Osteoblast (primary cell): ENCODE results near the gene MEFV. TPM values are rescaled to one million over a fixed set of nuclear protein-coding genes. Genes with fewer than 3 reads are reported as not detected.

ENCODE experiments used
- DNase-seq: peaks from one replicate; pipeline ENCODE4 v3.0.0; 2011; ENCODE audit warnings: low spot score, mixed read lengths; ENCODE audit not compliant: insufficient read length; ENCODE audit errors: missing footprints
- H2AFZ ChIP-seq: 2 replicates; pipeline ENCODE4 v1.6.0; 2011; ENCODE audit warnings: mild to moderate bottlenecking, low read length
- H3K27ac ChIP-seq: 2 replicates; pipeline ENCODE4 v1.5.1; 2011; ENCODE audit warnings: mild to moderate bottlenecking, low read depth, low read length, moderate library complexity
- H3K27me3 ChIP-seq: 2 replicates; pipeline ENCODE4 v1.6.0; 2012; ENCODE audit warnings: mild to moderate bottlenecking, control low read depth, inconsistent platforms, low read length, moderate library complexity; ENCODE audit not compliant: insufficient read depth
- H3K36me3 ChIP-seq: 2 replicates; pipeline ENCODE4 v1.5.1; 2011; ENCODE audit warnings: mild to moderate bottlenecking, low read length, control low read depth, moderate library complexity; ENCODE audit not compliant: insufficient read depth
- H3K4me1 ChIP-seq: 2 replicates; pipeline ENCODE4 v1.5.1; 2011; ENCODE audit warnings: mild to moderate bottlenecking, low read length, control low read depth, moderate library complexity; ENCODE audit not compliant: insufficient read depth
- H3K4me2 ChIP-seq: 2 replicates; pipeline ENCODE4 v1.6.0; 2011; ENCODE audit warnings: mild to moderate bottlenecking, low read length; ENCODE audit not compliant: insufficient read depth
- H3K4me3 ChIP-seq: fragments of 200-600 bp; sonication (generic); 3 replicates; pipeline ENCODE4 v1.5.1; 2012; ENCODE audit warnings: mild to moderate bottlenecking, low read length, inconsistent platforms; ENCODE audit not compliant: insufficient read depth
- H3K79me2 ChIP-seq: 2 replicates; pipeline ENCODE4 v1.6.0; 2012; ENCODE audit warnings: mild to moderate bottlenecking, low read length, control low read depth, inconsistent platforms; ENCODE audit not compliant: insufficient read depth
- H3K9me3 ChIP-seq: 2 replicates; pipeline ENCODE4 v1.5.1; 2011; ENCODE audit warnings: low read depth, low read length, control low read depth
- H4K20me1 ChIP-seq: 2 replicates; pipeline ENCODE4 v1.6.0; 2012; ENCODE audit warnings: mild to moderate bottlenecking, low read length, control low read depth; ENCODE audit not compliant: insufficient read depth
- total RNA-seq: library from RNA; depleted of rRNA; stranded (reverse); fragments of >200 nt; gene quantifications from 2 replicates; pipeline ENCODE4 v1.2.3, GENCODE V29; 2012
- TF ChIP-seq, protein P1 (sequence below): IDR thresholded peaks from 2 replicates; pipeline ENCODE4 v1.5.1; 2011; ENCODE audit warnings: mild to moderate bottlenecking, low read depth, low read length, moderate library complexity; ENCODE audit errors: extremely low read depth

Gene MEFV, protein sequence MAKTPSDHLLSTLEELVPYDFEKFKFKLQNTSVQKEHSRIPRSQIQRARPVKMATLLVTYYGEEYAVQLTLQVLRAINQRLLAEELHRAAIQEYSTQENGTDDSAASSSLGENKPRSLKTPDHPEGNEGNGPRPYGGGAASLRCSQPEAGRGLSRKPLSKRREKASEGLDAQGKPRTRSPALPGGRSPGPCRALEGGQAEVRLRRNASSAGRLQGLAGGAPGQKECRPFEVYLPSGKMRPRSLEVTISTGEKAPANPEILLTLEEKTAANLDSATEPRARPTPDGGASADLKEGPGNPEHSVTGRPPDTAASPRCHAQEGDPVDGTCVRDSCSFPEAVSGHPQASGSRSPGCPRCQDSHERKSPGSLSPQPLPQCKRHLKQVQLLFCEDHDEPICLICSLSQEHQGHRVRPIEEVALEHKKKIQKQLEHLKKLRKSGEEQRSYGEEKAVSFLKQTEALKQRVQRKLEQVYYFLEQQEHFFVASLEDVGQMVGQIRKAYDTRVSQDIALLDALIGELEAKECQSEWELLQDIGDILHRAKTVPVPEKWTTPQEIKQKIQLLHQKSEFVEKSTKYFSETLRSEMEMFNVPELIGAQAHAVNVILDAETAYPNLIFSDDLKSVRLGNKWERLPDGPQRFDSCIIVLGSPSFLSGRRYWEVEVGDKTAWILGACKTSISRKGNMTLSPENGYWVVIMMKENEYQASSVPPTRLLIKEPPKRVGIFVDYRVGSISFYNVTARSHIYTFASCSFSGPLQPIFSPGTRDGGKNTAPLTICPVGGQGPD
- total RNA-seq, result under 0.01 TPM in 1 of 2 replicates, not detected in the other

DNA sequence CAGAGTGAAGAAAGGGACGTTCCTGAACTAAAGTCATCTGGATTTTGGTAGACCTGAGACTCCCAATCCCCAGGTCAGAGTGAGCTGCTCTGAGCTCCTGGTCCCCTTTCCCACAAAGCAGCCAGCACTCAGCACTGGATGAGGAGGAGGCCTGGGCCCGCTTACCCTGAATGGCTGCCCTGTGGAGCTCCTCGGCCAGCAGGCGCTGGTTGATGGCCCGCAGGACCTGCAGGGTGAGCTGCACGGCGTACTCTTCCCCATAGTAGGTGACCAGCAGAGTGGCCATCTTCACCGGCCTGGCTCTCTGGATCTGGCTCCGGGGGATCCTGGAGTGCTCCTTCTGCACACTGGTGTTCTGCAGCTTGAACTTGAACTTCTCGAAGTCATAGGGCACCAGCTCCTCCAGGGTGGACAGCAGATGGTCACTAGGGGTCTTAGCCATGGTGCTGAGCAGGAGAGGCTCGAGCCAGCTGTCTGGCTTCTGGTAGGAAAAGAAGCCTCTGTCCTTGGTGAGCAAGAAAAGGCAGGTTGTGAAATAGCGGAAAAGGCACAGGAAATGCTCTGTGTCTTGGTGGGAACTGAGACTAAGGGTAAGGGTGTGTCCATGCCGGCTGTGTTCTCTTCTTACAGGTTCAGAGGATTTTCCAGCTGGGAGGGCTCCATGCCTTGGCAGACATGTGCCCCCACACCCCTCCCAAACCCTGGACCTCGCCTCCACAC is at the start of gene MEFV:
Gene MEFV, minus strand, starts transcription at position 488 of the 720 bp plus-strand sequence. Its CDS starts 46 bp downstream, at position 442.
- TF ChIP-seq, protein P1, sequence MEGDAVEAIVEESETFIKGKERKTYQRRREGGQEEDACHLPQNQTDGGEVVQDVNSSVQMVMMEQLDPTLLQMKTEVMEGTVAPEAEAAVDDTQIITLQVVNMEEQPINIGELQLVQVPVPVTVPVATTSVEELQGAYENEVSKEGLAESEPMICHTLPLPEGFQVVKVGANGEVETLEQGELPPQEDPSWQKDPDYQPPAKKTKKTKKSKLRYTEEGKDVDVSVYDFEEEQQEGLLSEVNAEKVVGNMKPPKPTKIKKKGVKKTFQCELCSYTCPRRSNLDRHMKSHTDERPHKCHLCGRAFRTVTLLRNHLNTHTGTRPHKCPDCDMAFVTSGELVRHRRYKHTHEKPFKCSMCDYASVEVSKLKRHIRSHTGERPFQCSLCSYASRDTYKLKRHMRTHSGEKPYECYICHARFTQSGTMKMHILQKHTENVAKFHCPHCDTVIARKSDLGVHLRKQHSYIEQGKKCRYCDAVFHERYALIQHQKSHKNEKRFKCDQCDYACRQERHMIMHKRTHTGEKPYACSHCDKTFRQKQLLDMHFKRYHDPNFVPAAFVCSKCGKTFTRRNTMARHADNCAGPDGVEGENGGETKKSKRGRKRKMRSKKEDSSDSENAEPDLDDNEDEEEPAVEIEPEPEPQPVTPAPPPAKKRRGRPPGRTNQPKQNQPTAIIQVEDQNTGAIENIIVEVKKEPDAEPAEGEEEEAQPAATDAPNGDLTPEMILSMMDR, result no peak
- Histone ChIP-seq H3K9me3 (no peaks in the 10 kb centered on the region), H3K4me1 (peaks cover 20% of the 10 kb centered on the region), H3K79me2 (no peaks in the 10 kb centered on the region), H4K20me1 (no peaks in the 10 kb centered on the region), H3K36me3 (no peaks in the 10 kb centered on the region), H3K4me2 (peak within 1 kb of the TSS; percentile 9), H3K27me3 (no peaks in the 10 kb centered on the region), H2AFZ (no peak within 1 kb of the TSS), H3K27ac (no peak within 1 kb of the TSS), H3K4me3 (no peak within 1 kb of the TSS)
- peak; percentile 59 for DNase-seq

DNA sequence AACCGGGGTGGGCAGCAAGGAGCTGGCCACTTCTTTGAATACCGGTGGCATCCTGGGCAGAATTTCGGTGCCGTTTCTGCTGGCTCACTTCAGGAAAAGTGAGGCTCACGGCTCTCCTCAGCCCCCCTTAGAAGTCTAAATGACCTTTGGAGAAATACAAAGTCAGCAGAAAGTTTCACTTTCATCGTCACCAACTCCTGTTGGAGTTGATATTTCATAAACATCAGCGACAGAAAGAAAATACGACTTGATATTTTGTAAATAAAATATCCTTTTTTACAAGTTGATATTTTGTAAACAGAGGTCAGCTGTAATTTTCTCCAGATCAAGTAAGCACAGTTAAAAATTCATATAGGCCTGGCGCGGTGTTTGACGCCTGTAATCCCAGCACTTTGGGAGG is 49.6 kb upstream of the MEFV start:
- H3K4me3 ChIP-seq, result peak overlapping the region; percentile 91
- H3K79me2 ChIP-seq, result peaks cover 39% of the 10 kb centered on the region
- peaks cover 7% of the 10 kb centered on the region for H3K4me1 ChIP-seq
- H4K20me1 ChIP-seq, result no peaks in the 10 kb centered on the region
- no peaks in the 10 kb centered on the region for H3K27me3 ChIP-seq
- DNase-seq, result no peak
- H3K27ac ChIP-seq, result peak overlapping the region; percentile 91
- peaks cover 26% of the 10 kb centered on the region for H3K36me3 ChIP-seq
- H3K4me2 ChIP-seq, result peak overlapping the region; percentile 82
- TF ChIP-seq, protein P1, result no peak
- H3K9me3 ChIP-seq, result peaks cover 4% of the 10 kb centered on the region
- H2AFZ ChIP-seq, result peak overlapping the region; percentile 97

DNA sequence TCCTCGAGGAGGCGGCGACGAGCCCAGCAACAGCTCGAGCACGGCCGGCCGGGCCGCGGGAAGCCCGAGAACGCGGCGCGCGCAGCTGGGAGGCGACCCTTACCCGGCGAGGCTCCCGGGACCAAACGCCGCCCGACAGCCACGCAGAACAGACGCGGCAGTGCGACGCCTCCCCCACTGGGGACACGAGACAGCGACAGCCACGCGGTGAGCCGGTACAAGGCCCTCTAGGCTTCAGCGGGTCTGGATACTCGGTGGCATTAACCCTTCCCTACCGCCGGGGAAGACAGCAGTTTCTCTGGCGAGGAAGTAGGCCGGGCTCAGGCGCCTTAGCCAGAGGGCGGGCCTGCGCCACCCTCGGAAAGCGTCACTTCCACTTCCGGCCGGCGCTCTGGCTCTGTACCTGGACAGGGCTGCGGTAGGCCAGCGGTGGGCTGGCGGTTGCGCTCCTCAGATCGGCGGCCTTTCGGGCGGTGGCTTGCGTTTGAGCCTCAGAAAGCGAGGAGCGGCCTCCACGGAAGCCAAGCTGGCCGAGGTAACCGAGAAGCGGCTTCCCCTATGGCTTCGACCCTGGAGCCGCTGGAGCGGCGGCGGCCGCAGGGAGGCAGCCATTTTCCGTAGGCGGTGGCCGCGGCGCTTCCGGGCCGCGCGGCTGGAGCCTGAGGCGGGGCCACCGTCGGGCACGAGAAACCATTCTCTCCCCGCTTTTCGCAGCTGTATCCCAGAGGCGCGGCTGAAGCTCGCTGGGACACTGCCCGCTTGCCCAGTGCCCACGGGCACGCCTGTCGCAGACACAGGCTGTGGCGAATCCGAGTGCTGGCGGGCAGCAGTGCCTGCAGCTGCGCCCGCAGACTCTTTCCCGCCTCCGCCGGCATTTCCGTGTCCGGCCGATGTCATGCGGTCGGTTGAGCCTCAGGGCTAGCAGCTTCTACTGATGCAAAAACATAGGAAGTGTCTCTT is 49.0 kb upstream of the MEFV start, which contains the start of the genes TIGD7 and ZNF75A:
Gene TIGD7, minus strand, starts transcription at position 322 of the 960 bp plus-strand sequence. CDS start 4,816 bp downstream, outside the sequence.
Gene ZNF75A, plus strand, starts transcription at position 389 of the 960 bp plus-strand sequence. CDS start 2,932 bp downstream, outside the sequence.
- Histone ChIP-seq H2AFZ (peak within 1 kb of the TSS; percentile 97), H4K20me1 (no peaks in the 10 kb centered on the region), H3K4me3 (peak within 1 kb of the TSS; percentile 91), H3K4me1 (peaks cover 7% of the 10 kb centered on the region), H3K79me2 (peaks cover 43% of the 10 kb centered on the region), H3K36me3 (peaks cover 33% of the 10 kb centered on the region), H3K9me3 (peaks cover 4% of the 10 kb centered on the region), H3K27ac (peak within 1 kb of the TSS; percentile 91), H3K4me2 (peak within 1 kb of the TSS; percentile 82), H3K27me3 (no peaks in the 10 kb centered on the region)
- peak; percentile 99 for DNase-seq
- TF ChIP-seq, protein P1, result peak; percentile 6
